ENCODE measurements around the gene RASA3.

DNA sequence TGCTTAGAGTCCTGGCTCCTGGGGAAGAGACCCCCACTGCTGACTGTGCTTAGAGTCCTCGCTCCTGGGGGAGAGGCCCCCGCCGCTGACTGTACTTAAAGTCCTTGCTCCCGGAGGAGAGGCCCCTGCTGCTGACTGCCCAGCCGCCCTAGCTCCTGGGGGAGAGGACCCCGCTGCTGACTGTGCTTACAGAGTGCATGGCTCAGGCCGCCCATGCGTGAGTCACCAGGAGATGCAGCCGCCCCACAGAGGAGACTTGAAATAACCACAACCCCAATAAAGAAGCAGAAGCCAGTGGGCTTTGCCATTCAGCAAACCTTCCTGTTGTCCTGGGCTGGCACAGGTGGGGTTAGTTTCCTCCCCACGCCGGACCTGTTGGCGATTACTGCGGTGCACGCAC, 79.4 kb downstream of the RASA3 start:
- TF ChIP-seq CTCF (IDR thresholded peaks at IDR 0.05; ENCODE audit: poor library complexity, severe bottlenecking) (no peak), RAD21 (conservative IDR thresholded peaks at IDR 0.05) (no peak), TAF1 (IDR thresholded peaks at IDR 0.05; ENCODE audit: low read depth) (no peak), POLR2AphosphoS5 (IDR thresholded peaks at IDR 0.05) (no peak)
